HG03439 (cell line): ENCODE data around the gene DHX30.

Experiments used
- ATAC-seq: cut with Tn5 transposase; IDR thresholded peaks from one replicate; pipeline ENCODE4 v1.9.1; 2021; ENCODE audit warnings: mild to moderate bottlenecking, moderate library complexity; ENCODE audit not compliant: unreplicated experiment

DHX30 gene

GRCh38 chr3:47850564-47851410, 47.8 kb downstream of the DHX30 start:
- no peak for ATAC-seq

- no peak for ATAC-seq
Measured at GRCh38 chr3:47851888-47852603, 49.1 kb downstream of the DHX30 start.

GRCh38 chr3:47852604-47853602, 50.0 kb downstream of the DHX30 start:
- ATAC-seq: no peak

- ATAC-seq: no peak
Measured at GRCh38 chr3:47854267-47854666, 51.3 kb downstream of the DHX30 start.

GRCh38 chr3:47854720-47855455, 52.0 kb downstream of the DHX30 start:
- no peak for ATAC-seq

GRCh38 chr3:47855461-47856383, 52.8 kb downstream of the DHX30 start:
- no peak for ATAC-seq

GRCh38 chr3:47856669-47857068, 53.7 kb downstream of the DHX30 start:
- no peak for ATAC-seq

GRCh38 chr3:47857151-47857550, 54.2 kb downstream of the DHX30 start:
- ATAC-seq: no peak

- ATAC-seq: no peak
Measured at GRCh38 chr3:47859956-47860605, 57.1 kb downstream of the DHX30 start.

- no peak for ATAC-seq
Measured at GRCh38 chr3:47863391-47864128, 60.6 kb downstream of the DHX30 start.

- no peak for ATAC-seq
Measured at GRCh38 chr3:47865192-47865591, 62.3 kb downstream of the DHX30 start.

GRCh38 chr3:47867451-47868044, 64.6 kb downstream of the DHX30 start:
- no peak for ATAC-seq

GRCh38 chr3:47868306-47868705, 65.4 kb downstream of the DHX30 start:
- ATAC-seq: no peak

- no peak for ATAC-seq
Measured at GRCh38 chr3:47870156-47870555, 67.2 kb downstream of the DHX30 start.

GRCh38 chr3:47870702-47871260, 67.8 kb downstream of the DHX30 start:
- no peak for ATAC-seq

GRCh38 chr3:47871389-47871788, 68.5 kb downstream of the DHX30 start:
- ATAC-seq: no peak

- no peak for ATAC-seq
Measured at GRCh38 chr3:47872916-47873315, 70.0 kb downstream of the DHX30 start.
